GM12878 (cell line): ENCODE results near the gene POLK. TPM values are rescaled to one million over a fixed set of nuclear protein-coding genes. Genes with fewer than 3 reads are reported as not detected.

Experiments used
- ATAC-seq: fragments of 200-7000 bp; cut with Tn5 transposase; 3 replicates; pipeline ENCODE4 v1.9.1; 2020; ENCODE audit warnings: mild to moderate bottlenecking, moderate library complexity
- BruUV-seq: library from RNA; stranded (reverse); fragments of 400-500 nt; replicated peaks from 2 replicates; lab custom pipeline; 2021; lab: Mats Ljungman, UMichigan
- CTCF ChIA-PET: fragments of 300-600 bp; sonication (Branson Sonifier 250); formaldehyde crosslinking; extraction: SDS; loops from one replicate; lab custom pipeline; 2021; ENCODE audit warnings: inconsistent platforms; lab: Yijun Ruan, JAX
- POLR2A ChIA-PET: fragments of 350-600 bp; formaldehyde crosslinking; extraction: SDS; loops from one replicate; lab custom pipeline; 2021; ENCODE audit warnings: inconsistent platforms; lab: Charles Lee
- RAD21 ChIA-PET: fragments of 300-600 bp; sonication (Branson Sonifier 250); formaldehyde crosslinking; loops from one replicate; lab custom pipeline; 2023; ENCODE audit warnings: antibody characterized with exemption; ENCODE audit not compliant: unreplicated experiment; lab: Charles Lee
- SMC1A ChIA-PET: fragments of 300-600 bp; sonication (Branson Sonifier 250); formaldehyde crosslinking; loops from one replicate; lab custom pipeline; 2023; ENCODE audit not compliant: unreplicated experiment, uncharacterized antibody; lab: Charles Lee
- DNase-seq: peaks from one replicate; pipeline ENCODE4 v3.0.0-alpha.2; 2011; ENCODE audit warnings: low read depth, low spot score
- FAIRE-seq: peaks from 3 replicates; lab custom pipeline; 2011; peaks lifted over from hg19 to GRCh38; lab: Jason Lieb, UNC
- H2AFZ ChIP-seq: 2 replicates; pipeline ENCODE4 v1.6.0; 2011; ENCODE audit warnings: low read depth, low read length, control low read depth; ENCODE audit not compliant: control insufficient read depth
- H3K27ac ChIP-seq: 2 replicates; pipeline ENCODE4 v1.5.1; 2011; ENCODE audit warnings: control low read depth; ENCODE audit not compliant: control insufficient read depth, insufficient read depth
- H3K27me3 ChIP-seq, 2 experiments: replicated peaks in 1 of 2; 2 replicates each; pipeline versions ENCODE4 v1.6.0 to v1.6.1; 2011; ENCODE audit warnings: low read length in 1 of 2; ENCODE audit not compliant: control insufficient read depth in 2 of 2, insufficient read depth in 2 of 2
- H3K36me3 ChIP-seq, 2 experiments: 2 replicates each; pipeline ENCODE4 v1.5.1; 2011; ENCODE audit warnings: low read length in 1 of 2; ENCODE audit not compliant: control insufficient read depth in 2 of 2, insufficient read depth in 2 of 2
- H3K4me1 ChIP-seq: 2 replicates; pipeline ENCODE4 v1.6.1; 2011; ENCODE audit warnings: mild to moderate bottlenecking, low read length, moderate library complexity, mixed read lengths; ENCODE audit not compliant: control insufficient read depth, insufficient read depth
- H3K4me2 ChIP-seq: 2 replicates; pipeline ENCODE4 v1.6.0; 2011; ENCODE audit warnings: control low read depth; ENCODE audit not compliant: control insufficient read depth, insufficient read depth
- H3K4me3 ChIP-seq: fragments of 200-600 bp; sonication (generic); 2 replicates; pipeline ENCODE4 v1.5.1; 2016
- H3K79me2 ChIP-seq: 2 replicates; pipeline ENCODE4 v1.6.0; 2011; ENCODE audit warnings: low read length; ENCODE audit not compliant: control insufficient read depth, insufficient read depth
- H3K9ac ChIP-seq: 2 replicates; pipeline ENCODE4 v1.8.0; 2011; ENCODE audit warnings: low read length, control low read depth, mixed read lengths; ENCODE audit not compliant: control insufficient read depth, insufficient read depth
- H3K9me3 ChIP-seq: replicated peaks from 3 replicates; pipeline ENCODE4 v1.5.1; 2011; ENCODE audit warnings: mild to moderate bottlenecking, low read length; ENCODE audit not compliant: control insufficient read depth, insufficient read depth
- H4K20me1 ChIP-seq: 2 replicates; pipeline ENCODE4 v1.6.0; 2011; ENCODE audit not compliant: control insufficient read depth, insufficient read depth
- BHLHE40 ChIP-seq, 2 experiments: fragments of 450-650 bp in 1 of 2; IDR thresholded peaks; 2 replicates each; pipeline ENCODE4 v1.6.1; 2011 to 2017; ENCODE audit warnings: low read depth in 2 of 2, borderline replicate concordance in 1 of 2, improper control_type of control experiment in 1 of 2, low read length in 1 of 2, mild to moderate bottlenecking in 1 of 2
- FOXK2 ChIP-seq: fragments of 450-650 bp; IDR thresholded peaks from 2 replicates; pipeline ENCODE4 v1.6.1; 2017; ENCODE audit warnings: mild to moderate bottlenecking, moderate library complexity
- HDGF ChIP-seq: fragments of 450-650 bp; IDR thresholded peaks from 2 replicates; pipeline ENCODE4 v1.6.1; 2016; ENCODE audit warnings: antibody characterized with exemption
- IRF4 ChIP-seq: IDR thresholded peaks from 2 replicates; pipeline ENCODE4 v1.6.1; 2011; ENCODE audit warnings: low read depth, low read length
- KDM1A ChIP-seq: fragments of 200-600 bp; sonication (generic); IDR thresholded peaks from 2 replicates; pipeline ENCODE4 v1.6.1; 2016; ENCODE audit warnings: borderline replicate concordance
- SMAD1 ChIP-seq: fragments of 450-650 bp; IDR thresholded peaks from 2 replicates; pipeline ENCODE4 v1.6.1; 2018; ENCODE audit warnings: mild to moderate bottlenecking, low read depth; ENCODE audit not compliant: partially characterized antibody
- YBX1 ChIP-seq: fragments of 450-650 bp; IDR thresholded peaks from 2 replicates; pipeline ENCODE4 v1.6.1; 2016; ENCODE audit warnings: antibody characterized with exemption
- whole genome bisulfite sequencing: methylation state at CpG from one replicate; pipeline ENCODE4 v1.1.6; 2016; ENCODE audit warnings: low lambda C conversion rate; ENCODE audit not compliant: insufficient replicate concordance, insufficient coverage; ENCODE audit errors: missing lambda C conversion rate; 5-methylcytosine and 5-hydroxymethylcytosine counted together
- in situ Hi-C: fragments of 300-500 bp; cut with MboI; formaldehyde crosslinking; loops from 9 replicates; pipeline ENCODE4 v1.14.3; 2018; ENCODE audit warnings: mixed read lengths
- intact Hi-C: fragments of 100-400 bp; cut with micrococcal nuclease; formaldehyde crosslinking; loops from one replicate; pipeline ENCODE4 v1.14.2; 2022; ENCODE audit not compliant: unreplicated experiment
- polyA plus RNA-seq, 11 experiments: library from polyadenylated mRNA; depleted of rRNA in 4 of 11; unstranded in 6 of 11; stranded (reverse) in 5 of 11; fragments of >200 nt; fragmentation: Nextera tagmentation in 4 of 11; fragmentation: Illumina TruSeq in 1 of 11; extraction: Ambion mirVana in 4 of 11; extraction: Trizol in 1 of 11; gene quantifications; 1 replicate in 1 of 11; 2 replicates in 10 of 11; pipeline versions ENCODE4 v1.2.1 to v1.2.3, GENCODE V29; 2011 to 2016; ENCODE audit warnings: inconsistent platforms in 2 of 11, missing spikeins in 2 of 11, low read depth in 1 of 11
- total RNA-seq, 4 experiments: library from RNA; depleted of rRNA in 3 of 4; stranded (reverse); fragments of >200 nt in 3 of 4; fragmentation: Illumina TruSeq in 1 of 4; extraction: Trizol in 1 of 4; gene quantifications; 2 replicates each; pipeline versions ENCODE4 v1.2.1 to v1.2.3, GENCODE V29; 2013 to 2021
- TF ChIP-seq, protein P1 (sequence below): fragments of 450-650 bp; IDR thresholded peaks from 2 replicates; pipeline ENCODE4 v1.6.1; 2016; ENCODE audit warnings: mild to moderate bottlenecking
- TF ChIP-seq, protein P2 (sequence below): fragments of 450-650 bp; formaldehyde crosslinking; IDR thresholded peaks from 2 replicates; pipeline ENCODE4 v1.5.0; 2022; ENCODE audit warnings: mild to moderate bottlenecking, missing genetic modification characterization
- TF ChIP-seq, protein P3 (sequence below): fragments of 450-650 bp; IDR thresholded peaks from 2 replicates; pipeline ENCODE4 v1.6.1; 2017; ENCODE audit warnings: mild to moderate bottlenecking
- TF ChIP-seq, protein P4 (sequence below): IDR thresholded peaks from 2 replicates; pipeline ENCODE4 v1.6.1; 2012; ENCODE audit warnings: mild to moderate bottlenecking, low read depth, low read length

Gene POLK
- total and polyA plus RNA-seq, 10 of the 15 experiments (the other 5 are each of a cell fraction or from before 2014, with no cell fraction given), result 10.4 to 47.6 (median 29.0) TPM

DNA sequence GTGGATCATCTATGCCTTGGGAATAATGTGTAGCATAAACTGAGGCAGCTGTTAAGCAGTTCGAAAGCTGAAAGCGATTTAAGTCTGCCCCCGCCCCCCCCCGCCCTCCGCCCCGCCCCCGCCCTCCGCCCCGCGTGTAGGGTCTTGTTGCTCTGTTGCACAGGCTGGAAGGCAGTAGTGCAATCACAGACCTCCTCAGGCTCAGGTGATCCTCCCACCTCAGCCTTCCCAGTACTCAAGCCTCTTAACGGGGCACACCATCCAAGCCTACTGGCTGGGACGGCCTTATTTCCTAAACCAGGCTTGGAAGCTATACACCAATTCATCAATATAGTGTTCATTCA, 100.5 kb downstream of the POLK start:
- Histone ChIP-seq H3K4me3 (no peak overlapping the region), H3K9ac (no peak overlapping the region), H2AFZ (no peak overlapping the region), H3K27me3 (no peaks in the 10 kb centered on the region), H4K20me1 (no peaks in the 10 kb centered on the region), H3K36me3 (no peaks in the 10 kb centered on the region), H3K27ac (no peak overlapping the region), H3K79me2 (no peaks in the 10 kb centered on the region), H3K9me3 (no peaks in the 10 kb centered on the region), H3K4me1 (no peaks in the 10 kb centered on the region), H3K4me2 (no peak overlapping the region)
- WGBS, result 86% methylated on average over 5 of the region's 12 CpGs
- BruUV-seq, result no TSS peak
- DNase-seq (no peak), ATAC-seq (no peak), FAIRE-seq (no peak)
- SMC1A ChIA-PET, result interaction anchor here (0.6 kb wide), 1 partner anchor 158 kb away, joined by 3 read pairs; no protein-coding TSS in a partner anchor
- intact Hi-C loops, result no loop called here
- RAD21 ChIA-PET, result no interaction called here
- CTCF ChIA-PET, result no interaction called here
- in situ Hi-C loops, result no loop called here
- POLR2A ChIA-PET, result interaction anchor here (1.2 kb wide), 1 partner anchor 57 kb away, joined by 3 read pairs; no protein-coding TSS in a partner anchor
- TF ChIP-seq HDGF (no peak), YBX1 (no peak), SMAD1 (no peak), FOXK2 (no peak), BHLHE40 (IDR thresholded peaks at IDR 0.05; ENCODE audit: borderline replicate concordance in 1 of 2, low read depth in 2 of 2, low read length in 1 of 2) (no peak), KDM1A (no peak), IRF4 (no peak)
- TF ChIP-seq, protein P1, sequence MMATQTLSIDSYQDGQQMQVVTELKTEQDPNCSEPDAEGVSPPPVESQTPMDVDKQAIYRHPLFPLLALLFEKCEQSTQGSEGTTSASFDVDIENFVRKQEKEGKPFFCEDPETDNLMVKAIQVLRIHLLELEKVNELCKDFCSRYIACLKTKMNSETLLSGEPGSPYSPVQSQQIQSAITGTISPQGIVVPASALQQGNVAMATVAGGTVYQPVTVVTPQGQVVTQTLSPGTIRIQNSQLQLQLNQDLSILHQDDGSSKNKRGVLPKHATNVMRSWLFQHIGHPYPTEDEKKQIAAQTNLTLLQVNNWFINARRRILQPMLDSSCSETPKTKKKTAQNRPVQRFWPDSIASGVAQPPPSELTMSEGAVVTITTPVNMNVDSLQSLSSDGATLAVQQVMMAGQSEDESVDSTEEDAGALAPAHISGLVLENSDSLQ, result no peak
- TF ChIP-seq, protein P2, sequence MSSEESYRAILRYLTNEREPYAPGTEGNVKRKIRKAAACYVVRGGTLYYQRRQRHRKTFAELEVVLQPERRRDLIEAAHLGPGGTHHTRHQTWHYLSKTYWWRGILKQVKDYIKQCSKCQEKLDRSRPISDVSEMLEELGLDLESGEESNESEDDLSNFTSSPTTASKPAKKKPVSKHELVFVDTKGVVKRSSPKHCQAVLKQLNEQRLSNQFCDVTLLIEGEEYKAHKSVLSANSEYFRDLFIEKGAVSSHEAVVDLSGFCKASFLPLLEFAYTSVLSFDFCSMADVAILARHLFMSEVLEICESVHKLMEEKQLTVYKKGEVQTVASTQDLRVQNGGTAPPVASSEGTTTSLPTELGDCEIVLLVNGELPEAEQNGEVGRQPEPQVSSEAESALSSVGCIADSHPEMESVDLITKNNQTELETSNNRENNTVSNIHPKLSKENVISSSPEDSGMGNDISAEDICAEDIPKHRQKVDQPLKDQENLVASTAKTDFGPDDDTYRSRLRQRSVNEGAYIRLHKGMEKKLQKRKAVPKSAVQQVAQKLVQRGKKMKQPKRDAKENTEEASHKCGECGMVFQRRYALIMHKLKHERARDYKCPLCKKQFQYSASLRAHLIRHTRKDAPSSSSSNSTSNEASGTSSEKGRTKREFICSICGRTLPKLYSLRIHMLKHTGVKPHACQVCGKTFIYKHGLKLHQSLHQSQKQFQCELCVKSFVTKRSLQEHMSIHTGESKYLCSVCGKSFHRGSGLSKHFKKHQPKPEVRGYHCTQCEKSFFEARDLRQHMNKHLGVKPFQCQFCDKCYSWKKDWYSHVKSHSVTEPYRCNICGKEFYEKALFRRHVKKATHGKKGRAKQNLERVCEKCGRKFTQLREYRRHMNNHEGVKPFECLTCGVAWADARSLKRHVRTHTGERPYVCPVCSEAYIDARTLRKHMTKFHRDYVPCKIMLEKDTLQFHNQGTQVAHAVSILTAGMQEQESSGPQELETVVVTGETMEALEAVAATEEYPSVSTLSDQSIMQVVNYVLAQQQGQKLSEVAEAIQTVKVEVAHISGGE (CRISPR knock-in tag), result no peak
- TF ChIP-seq, protein P3, sequence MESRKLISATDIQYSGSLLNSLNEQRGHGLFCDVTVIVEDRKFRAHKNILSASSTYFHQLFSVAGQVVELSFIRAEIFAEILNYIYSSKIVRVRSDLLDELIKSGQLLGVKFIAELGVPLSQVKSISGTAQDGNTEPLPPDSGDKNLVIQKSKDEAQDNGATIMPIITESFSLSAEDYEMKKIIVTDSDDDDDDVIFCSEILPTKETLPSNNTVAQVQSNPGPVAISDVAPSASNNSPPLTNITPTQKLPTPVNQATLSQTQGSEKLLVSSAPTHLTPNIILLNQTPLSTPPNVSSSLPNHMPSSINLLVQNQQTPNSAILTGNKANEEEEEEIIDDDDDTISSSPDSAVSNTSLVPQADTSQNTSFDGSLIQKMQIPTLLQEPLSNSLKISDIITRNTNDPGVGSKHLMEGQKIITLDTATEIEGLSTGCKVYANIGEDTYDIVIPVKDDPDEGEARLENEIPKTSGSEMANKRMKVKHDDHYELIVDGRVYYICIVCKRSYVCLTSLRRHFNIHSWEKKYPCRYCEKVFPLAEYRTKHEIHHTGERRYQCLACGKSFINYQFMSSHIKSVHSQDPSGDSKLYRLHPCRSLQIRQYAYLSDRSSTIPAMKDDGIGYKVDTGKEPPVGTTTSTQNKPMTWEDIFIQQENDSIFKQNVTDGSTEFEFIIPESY, result no peak
- TF ChIP-seq, protein P4, sequence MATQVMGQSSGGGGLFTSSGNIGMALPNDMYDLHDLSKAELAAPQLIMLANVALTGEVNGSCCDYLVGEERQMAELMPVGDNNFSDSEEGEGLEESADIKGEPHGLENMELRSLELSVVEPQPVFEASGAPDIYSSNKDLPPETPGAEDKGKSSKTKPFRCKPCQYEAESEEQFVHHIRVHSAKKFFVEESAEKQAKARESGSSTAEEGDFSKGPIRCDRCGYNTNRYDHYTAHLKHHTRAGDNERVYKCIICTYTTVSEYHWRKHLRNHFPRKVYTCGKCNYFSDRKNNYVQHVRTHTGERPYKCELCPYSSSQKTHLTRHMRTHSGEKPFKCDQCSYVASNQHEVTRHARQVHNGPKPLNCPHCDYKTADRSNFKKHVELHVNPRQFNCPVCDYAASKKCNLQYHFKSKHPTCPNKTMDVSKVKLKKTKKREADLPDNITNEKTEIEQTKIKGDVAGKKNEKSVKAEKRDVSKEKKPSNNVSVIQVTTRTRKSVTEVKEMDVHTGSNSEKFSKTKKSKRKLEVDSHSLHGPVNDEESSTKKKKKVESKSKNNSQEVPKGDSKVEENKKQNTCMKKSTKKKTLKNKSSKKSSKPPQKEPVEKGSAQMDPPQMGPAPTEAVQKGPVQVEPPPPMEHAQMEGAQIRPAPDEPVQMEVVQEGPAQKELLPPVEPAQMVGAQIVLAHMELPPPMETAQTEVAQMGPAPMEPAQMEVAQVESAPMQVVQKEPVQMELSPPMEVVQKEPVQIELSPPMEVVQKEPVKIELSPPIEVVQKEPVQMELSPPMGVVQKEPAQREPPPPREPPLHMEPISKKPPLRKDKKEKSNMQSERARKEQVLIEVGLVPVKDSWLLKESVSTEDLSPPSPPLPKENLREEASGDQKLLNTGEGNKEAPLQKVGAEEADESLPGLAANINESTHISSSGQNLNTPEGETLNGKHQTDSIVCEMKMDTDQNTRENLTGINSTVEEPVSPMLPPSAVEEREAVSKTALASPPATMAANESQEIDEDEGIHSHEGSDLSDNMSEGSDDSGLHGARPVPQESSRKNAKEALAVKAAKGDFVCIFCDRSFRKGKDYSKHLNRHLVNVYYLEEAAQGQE, result no peak
